GM12873 (cell line): ENCODE data around the gene NGEF.

Experiments
- TF ChIP-seq, protein P1 (sequence below): IDR thresholded peaks from 2 replicates; pipeline ENCODE4 v1.5.1; 2012; ENCODE audit warnings: low read depth, mild to moderate bottlenecking, moderate library complexity, low read length, control low read depth; ENCODE audit not compliant: insufficient read depth; ENCODE audit errors: missing control alignments

Gene NGEF

DNA sequence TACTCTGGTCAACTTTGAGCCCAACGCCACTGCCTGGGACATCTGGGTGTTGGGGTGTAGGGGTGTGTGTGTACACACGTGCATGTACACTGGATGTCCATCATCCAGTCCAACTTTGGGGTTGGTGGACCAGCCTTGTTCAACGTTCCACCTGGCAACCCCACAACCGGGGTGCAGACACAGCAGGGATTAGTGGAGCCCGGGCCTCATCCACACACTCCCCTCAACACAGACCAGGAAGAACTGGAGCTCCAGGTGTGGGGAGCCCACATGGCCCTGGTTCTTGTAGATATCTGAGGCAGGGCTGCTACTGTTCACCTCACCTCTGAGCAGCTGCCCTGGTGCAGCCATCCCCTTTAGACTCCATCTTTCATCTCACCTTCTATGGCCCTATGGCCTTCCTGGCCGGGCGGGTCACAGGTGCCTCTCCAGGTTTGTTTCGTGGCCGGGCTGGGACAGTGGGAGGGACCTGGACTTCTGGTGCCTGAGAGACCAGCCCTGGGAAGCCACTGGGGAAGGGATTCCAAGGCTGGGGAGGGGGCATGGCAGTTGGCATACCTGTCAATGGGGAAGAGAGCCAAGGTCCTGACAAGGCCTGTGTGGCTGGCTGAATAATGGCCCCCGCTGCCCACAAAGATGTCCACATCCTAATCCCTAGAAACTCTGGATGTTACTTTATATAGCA, 26.9 kb upstream of the NGEF start:
- TF ChIP-seq, protein P1, sequence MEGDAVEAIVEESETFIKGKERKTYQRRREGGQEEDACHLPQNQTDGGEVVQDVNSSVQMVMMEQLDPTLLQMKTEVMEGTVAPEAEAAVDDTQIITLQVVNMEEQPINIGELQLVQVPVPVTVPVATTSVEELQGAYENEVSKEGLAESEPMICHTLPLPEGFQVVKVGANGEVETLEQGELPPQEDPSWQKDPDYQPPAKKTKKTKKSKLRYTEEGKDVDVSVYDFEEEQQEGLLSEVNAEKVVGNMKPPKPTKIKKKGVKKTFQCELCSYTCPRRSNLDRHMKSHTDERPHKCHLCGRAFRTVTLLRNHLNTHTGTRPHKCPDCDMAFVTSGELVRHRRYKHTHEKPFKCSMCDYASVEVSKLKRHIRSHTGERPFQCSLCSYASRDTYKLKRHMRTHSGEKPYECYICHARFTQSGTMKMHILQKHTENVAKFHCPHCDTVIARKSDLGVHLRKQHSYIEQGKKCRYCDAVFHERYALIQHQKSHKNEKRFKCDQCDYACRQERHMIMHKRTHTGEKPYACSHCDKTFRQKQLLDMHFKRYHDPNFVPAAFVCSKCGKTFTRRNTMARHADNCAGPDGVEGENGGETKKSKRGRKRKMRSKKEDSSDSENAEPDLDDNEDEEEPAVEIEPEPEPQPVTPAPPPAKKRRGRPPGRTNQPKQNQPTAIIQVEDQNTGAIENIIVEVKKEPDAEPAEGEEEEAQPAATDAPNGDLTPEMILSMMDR = no peak

DNA sequence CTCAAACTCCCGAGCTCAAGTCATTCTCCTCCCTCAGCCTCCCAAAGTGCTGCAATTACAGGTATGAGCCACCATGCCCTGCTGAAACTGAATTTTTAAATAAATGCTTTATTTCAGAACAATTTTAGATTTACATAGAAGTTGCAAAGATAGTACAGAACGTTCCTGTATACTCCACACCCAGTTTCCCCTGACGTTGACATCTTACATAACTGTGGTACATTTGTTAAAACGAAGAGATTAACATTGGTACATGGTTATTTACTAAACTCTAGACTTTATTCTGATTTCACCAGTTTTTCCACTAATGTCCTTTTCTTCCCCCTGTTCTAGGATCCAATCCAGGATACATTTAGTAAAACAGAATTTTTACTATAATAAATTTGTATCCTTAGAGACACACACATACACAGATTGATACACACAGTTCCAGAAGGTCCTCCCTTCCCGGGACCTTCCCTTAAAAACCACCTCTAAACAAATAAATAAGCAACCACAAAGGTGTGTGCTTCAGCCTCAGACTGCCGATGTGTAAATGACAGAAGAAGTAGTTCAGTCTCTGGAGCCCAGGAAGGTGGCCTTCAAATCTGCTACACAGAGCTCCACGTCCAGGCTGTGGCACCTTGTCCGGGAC, 26.3 kb upstream of the NGEF start:
- TF ChIP-seq, protein P1 = no peak

DNA sequence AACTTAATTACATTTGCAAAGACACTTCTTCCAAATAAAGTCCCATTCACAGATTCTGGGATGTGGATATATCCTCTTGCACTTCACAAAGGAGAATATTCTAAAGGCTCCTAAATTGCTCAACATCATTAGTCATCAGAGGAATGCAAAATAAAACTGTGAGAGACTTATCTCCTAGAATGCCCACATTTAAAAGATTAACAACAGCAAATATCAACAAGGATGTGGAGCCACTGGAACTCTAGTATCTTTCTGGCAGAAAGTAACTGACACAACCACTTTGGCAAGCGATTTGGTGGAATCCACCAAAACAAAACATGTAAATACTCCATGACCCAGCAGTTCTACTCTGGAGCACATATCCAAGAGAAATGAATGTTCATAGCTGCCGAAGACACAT, 24.0 kb upstream of the NGEF start:
- TF ChIP-seq, protein P1 = no peak

DNA sequence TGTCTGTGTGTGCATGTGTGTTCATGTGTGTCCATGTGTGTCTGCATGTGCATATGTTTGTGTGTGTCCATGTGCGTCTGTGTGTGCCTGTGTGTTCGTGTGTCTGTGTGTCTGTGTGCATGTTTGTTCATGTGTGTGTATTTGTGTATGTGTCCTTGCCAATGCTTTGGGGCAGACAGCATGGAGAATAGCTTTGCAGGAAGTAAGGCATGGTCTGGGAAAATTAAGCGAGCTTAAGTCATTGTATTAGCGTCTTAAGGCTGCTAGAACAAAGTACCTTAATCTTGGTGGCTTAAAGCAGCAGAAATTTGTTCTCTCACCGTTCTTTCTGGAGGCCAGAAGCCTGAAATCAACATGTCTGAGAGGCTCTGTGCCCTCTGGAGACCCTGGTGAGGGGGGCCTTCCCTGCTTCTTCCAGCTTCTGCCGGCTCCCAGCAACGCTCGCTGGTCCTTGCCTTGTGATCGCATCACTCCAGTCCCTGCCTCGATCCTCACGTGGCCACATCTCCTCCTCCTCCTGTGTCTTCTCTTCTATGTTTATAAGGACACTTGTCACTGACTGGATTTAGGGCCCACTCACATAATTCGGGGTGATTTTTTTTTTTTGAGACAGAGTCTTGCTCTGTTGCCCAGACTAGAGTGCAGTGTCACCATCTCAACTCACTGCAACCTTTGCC, 23.2 kb upstream of the NGEF start:
- TF ChIP-seq, protein P1 = no peak

DNA sequence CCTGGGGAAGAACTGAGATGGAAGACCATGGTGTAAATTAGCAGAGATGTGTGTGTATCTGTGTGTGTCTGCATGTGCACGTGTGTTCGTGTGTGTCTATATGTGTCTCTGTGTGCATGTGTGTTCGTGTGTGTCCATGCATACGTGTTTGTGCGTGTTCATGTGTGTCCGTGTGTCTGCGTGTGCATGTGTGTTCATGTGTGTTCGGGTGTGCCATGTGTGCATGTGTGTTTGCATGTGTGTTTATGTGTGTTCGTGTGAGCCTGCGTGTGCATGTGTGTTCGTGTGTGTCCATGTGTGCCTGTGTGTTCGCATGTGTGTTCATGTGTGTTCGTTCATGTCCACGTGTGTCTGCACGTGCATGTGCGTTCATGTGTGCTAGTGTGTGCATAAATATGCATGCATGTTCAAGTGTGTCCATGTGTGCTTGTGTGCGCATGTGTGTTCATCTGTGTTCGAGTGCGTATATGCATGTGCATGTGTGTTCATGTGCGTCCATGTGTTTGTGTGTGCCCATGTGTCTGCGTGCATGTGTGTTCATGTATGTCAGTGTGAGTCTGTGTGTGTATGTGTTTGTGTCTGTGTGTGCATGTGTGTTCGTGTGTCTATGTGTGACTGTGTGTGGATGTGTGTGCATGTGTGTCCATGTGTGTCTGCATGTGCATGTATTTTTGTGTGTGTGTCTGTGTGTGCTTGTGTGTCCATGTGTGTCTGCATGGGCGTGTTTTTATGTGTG, 22.5 kb upstream of the NGEF start:
- TF ChIP-seq, protein P1 = no peak

GRCh38 chr2:233034091-233034882, 21.2 kb upstream of the NGEF start:
- TF ChIP-seq, protein P1 = no peak

DNA sequence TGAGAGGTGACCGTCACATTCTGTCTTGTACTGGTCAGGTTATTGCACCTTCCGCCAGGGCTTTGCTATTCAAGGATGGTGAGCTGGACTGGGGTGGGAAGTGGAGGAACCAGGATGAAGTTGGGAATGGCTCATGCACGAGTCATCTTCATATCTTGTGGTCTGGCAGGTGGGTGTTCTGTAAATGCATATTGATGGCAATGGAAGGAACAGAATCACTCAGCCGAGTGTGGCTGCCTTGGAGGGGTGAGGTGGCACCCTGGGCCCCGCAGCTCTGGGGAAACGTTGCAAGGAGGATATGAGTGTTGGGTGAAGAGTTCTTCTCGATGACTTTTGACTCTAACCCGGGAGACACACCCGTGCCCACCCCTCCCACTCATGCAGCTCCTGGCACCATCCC, 20.6 kb upstream of the NGEF start:
- TF ChIP-seq, protein P1 = no peak
